ENCODE measurements around the gene LYPD5. TPM values are rescaled to one million over a fixed set of nuclear protein-coding genes. Genes with fewer than 3 reads are reported as not detected.
A peak's percentile ranks its signal among the peaks of the same experiment; 100 is the strongest.

Gene LYPD5
- total and polyA plus RNA-seq, 9 donors = 0.22 to 0.83 (median 0.36) TPM

DNA sequence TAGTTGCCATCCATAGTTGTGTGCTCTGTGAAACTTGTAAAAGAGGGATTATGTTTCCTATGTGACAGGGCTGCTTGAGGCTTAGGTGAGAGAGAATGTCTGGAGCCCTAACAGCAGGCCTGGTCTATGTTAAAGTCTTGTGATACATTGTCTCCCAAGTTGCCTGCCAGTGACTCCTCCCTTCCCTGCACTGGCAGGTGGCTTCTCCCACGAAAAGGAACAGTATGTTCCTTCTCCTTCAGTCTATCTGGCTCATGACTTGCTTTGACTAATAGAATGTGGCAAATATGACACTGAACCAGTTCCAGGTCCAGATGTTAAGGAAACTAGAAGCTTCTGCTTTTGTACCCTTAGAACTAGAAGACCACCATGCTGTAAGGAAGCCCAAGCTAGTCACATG is 15.6 kb downstream of the LYPD5 start:
- no peak overlapping the region for H3K4me3 ChIP-seq (ENCODE audit: low read length)
- DNase-seq = no peak
- 20% methylated on average over 1 of the region's 1 CpG for WGBS (ENCODE audit: insufficient coverage)
- peaks cover 2% of the 10 kb centered on the region for H3K4me1 ChIP-seq (ENCODE audit: control insufficient read depth, insufficient read depth, low read length)
- no peaks in the 10 kb centered on the region for H3K9me3 ChIP-seq (replicated peaks; ENCODE audit: control insufficient read depth, low read depth, low read length)
- H3K27ac ChIP-seq (ENCODE audit: low read length) = no peak overlapping the region
- peaks cover 2% of the 10 kb centered on the region for H3K27me3 ChIP-seq (ENCODE audit: control insufficient read depth, insufficient read depth, low read length)
- H3K36me3 ChIP-seq (ENCODE audit: control insufficient read depth, insufficient read depth, low read length) = no peaks in the 10 kb centered on the region

DNA sequence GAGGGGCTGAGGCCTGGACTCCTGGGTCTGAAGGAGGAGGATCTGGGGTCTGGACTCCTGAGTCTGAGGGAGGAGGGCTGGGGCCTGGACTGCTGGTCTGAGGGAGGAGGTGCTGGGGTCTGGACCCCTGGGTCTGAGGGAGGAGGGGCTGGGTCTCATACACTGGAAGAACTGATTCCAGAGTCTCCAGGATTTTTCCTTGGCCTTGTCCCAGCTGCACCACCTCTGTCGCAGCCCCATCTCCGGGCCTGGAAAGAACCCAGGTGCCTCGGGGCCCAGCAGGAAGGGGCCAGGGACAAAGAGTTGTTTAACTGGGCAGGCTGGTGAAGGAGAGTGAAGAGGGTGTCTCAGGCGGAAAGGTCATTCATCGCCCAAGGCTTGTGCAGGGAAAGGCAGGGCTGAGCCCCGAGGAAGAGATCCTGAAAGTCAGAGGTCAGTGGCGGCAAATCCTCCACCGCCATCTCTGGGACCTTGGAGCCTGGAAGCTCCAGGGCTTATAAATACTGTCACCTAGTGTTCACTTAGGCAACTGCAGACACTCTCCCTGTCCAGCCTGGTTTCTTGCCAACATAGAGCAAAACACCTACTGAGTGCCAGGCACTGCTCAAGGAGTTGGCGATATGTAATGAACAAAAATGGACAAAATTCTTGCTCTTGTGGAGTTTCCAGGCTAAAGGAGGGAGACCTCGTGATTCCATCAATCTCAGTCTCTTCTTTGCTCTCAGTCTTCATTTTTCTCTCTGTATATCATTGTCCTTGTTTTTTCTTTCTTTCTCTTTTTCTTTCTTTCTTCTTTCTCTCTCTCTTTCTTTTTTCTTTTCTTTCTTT is 17.1 kb downstream of the LYPD5 start:
- no peaks in the 10 kb centered on the region for H3K9me3 ChIP-seq (replicated peaks; ENCODE audit: control insufficient read depth, low read depth, low read length)
- WGBS (ENCODE audit: insufficient coverage) = 12% methylated on average over 9 of the region's 10 CpGs
- no peak overlapping the region for H3K4me3 ChIP-seq (ENCODE audit: low read length)
- H3K27me3 ChIP-seq (ENCODE audit: control insufficient read depth, insufficient read depth, low read length) = peaks cover 2% of the 10 kb centered on the region
- H3K27ac ChIP-seq (ENCODE audit: low read length) = no peak overlapping the region
- peak; percentile 75 for DNase-seq
- H3K4me1 ChIP-seq (ENCODE audit: control insufficient read depth, insufficient read depth, low read length) = peaks cover 4% of the 10 kb centered on the region
- H3K36me3 ChIP-seq (ENCODE audit: control insufficient read depth, insufficient read depth, low read length) = no peaks in the 10 kb centered on the region

GRCh38 chr19:43784241-43784980 is 17.8 kb downstream of the LYPD5 start:
- H3K4me3 ChIP-seq (ENCODE audit: low read length) = no peak overlapping the region
- peaks cover 2% of the 10 kb centered on the region for H3K27me3 ChIP-seq (ENCODE audit: control insufficient read depth, insufficient read depth, low read length)
- H3K36me3 ChIP-seq (ENCODE audit: control insufficient read depth, insufficient read depth, low read length) = no peaks in the 10 kb centered on the region
- H3K27ac ChIP-seq (ENCODE audit: low read length) = no peak overlapping the region
- 68% methylated on average over 3 of the region's 4 CpGs for WGBS (ENCODE audit: insufficient coverage)
- no peaks in the 10 kb centered on the region for H3K9me3 ChIP-seq (replicated peaks; ENCODE audit: control insufficient read depth, low read depth, low read length)
- DNase-seq = peak; percentile 48
- peaks cover 4% of the 10 kb centered on the region for H3K4me1 ChIP-seq (ENCODE audit: control insufficient read depth, insufficient read depth, low read length)

DNA sequence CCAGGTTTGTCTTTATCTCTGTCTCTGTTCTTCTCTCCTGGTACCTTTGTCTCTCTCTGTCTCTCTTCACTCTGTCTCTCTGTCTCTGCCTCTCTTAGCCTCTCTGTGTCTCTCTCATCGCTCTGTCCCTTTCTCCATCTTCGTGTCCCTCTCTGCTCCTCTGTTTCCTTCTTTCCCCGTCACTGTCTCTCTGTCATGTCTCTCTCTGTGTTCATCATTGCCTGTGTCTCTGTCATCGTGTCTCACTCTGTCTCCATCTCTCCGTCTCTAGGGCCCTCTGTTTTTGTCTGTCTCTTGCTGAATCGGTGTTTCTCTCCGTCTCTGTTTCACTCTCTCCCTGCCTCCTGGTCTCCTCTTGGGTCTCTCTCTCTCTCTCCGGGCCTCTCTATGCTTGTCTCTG is 18.6 kb downstream of the LYPD5 start:
- Histone ChIP-seq H3K27me3 (ENCODE audit: control insufficient read depth, insufficient read depth, low read length) (peaks cover 2% of the 10 kb centered on the region), H3K36me3 (ENCODE audit: control insufficient read depth, insufficient read depth, low read length) (no peaks in the 10 kb centered on the region), H3K9me3 (replicated peaks; ENCODE audit: control insufficient read depth, low read depth, low read length) (no peaks in the 10 kb centered on the region), H3K27ac (ENCODE audit: low read length) (no peak overlapping the region), H3K4me1 (ENCODE audit: control insufficient read depth, insufficient read depth, low read length) (peaks cover 4% of the 10 kb centered on the region), H3K4me3 (ENCODE audit: low read length) (no peak overlapping the region)
- DNase-seq = no peak
- 84% methylated on average over 8 of the region's 8 CpGs for WGBS (ENCODE audit: insufficient coverage)

- H3K9me3 ChIP-seq (replicated peaks; ENCODE audit: control insufficient read depth, low read depth, low read length) = no peaks in the 10 kb centered on the region
- H3K27ac ChIP-seq (ENCODE audit: low read length) = no peak overlapping the region
- WGBS (ENCODE audit: insufficient coverage) = 71% methylated on average over 19 of the region's 24 CpGs
- H3K4me3 ChIP-seq (ENCODE audit: low read length) = no peak overlapping the region
- H3K36me3 ChIP-seq (ENCODE audit: control insufficient read depth, insufficient read depth, low read length) = no peaks in the 10 kb centered on the region
- H3K27me3 ChIP-seq (ENCODE audit: control insufficient read depth, insufficient read depth, low read length) = peaks cover 2% of the 10 kb centered on the region
- H3K4me1 ChIP-seq (ENCODE audit: control insufficient read depth, insufficient read depth, low read length) = peaks cover 7% of the 10 kb centered on the region
- DNase-seq = no peak
These were observed 19.5 kb downstream of the LYPD5 start for GRCh38 chr19:43782689-43783231.

GRCh38 chr19:43782311-43782660 is 20.0 kb downstream of the LYPD5 start:
- WGBS (ENCODE audit: insufficient coverage) = 54% methylated on average over 4 of the region's 8 CpGs
- DNase-seq = no peak
- Histone ChIP-seq H3K4me1 (ENCODE audit: control insufficient read depth, insufficient read depth, low read length) (peaks cover 9% of the 10 kb centered on the region), H3K36me3 (ENCODE audit: control insufficient read depth, insufficient read depth, low read length) (no peaks in the 10 kb centered on the region), H3K27ac (ENCODE audit: low read length) (no peak overlapping the region), H3K9me3 (replicated peaks; ENCODE audit: control insufficient read depth, low read depth, low read length) (no peaks in the 10 kb centered on the region), H3K27me3 (ENCODE audit: control insufficient read depth, insufficient read depth, low read length) (peaks cover 2% of the 10 kb centered on the region), H3K4me3 (ENCODE audit: low read length) (no peak overlapping the region)

DNA sequence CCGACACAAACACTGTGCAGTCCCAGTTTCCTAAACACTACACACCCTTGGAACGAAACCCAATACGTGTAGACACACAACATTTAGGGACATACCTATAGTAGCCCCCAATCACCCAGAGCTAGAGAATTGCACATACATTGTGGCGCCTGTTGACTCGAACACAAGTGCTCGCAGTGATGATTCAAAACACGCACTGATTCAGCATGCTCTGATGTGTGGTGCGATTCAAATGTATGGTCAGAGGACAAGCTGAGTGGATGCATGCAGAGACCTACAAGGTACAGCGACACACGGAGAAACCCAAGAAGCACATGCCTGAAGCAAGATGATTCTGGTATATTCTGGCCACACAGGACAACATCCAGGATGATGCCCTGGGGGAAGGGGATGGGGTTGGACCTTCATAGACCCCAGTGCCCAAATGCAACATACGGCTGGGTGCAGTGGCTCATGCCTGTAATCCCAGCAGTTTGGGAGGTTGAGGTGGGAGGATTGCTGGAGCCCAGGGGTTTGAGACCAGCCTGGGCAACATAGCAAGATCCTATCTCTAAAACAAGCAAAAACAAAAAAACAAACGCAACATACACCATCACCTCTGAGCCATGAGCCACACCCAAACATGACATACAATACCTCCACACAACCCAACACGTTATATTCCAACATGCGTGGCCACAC is 20.5 kb downstream of the LYPD5 start:
- Histone ChIP-seq H3K36me3 (ENCODE audit: control insufficient read depth, insufficient read depth, low read length) (no peaks in the 10 kb centered on the region), H3K4me1 (ENCODE audit: control insufficient read depth, insufficient read depth, low read length) (peaks cover 9% of the 10 kb centered on the region), H3K27ac (ENCODE audit: low read length) (no peak overlapping the region), H3K9me3 (replicated peaks; ENCODE audit: control insufficient read depth, low read depth, low read length) (no peaks in the 10 kb centered on the region), H3K4me3 (ENCODE audit: low read length) (no peak overlapping the region), H3K27me3 (ENCODE audit: control insufficient read depth, insufficient read depth, low read length) (peaks cover 2% of the 10 kb centered on the region)
- WGBS (ENCODE audit: insufficient coverage) = 88% methylated on average over 12 of the region's 14 CpGs
- DNase-seq = no peak

DNA sequence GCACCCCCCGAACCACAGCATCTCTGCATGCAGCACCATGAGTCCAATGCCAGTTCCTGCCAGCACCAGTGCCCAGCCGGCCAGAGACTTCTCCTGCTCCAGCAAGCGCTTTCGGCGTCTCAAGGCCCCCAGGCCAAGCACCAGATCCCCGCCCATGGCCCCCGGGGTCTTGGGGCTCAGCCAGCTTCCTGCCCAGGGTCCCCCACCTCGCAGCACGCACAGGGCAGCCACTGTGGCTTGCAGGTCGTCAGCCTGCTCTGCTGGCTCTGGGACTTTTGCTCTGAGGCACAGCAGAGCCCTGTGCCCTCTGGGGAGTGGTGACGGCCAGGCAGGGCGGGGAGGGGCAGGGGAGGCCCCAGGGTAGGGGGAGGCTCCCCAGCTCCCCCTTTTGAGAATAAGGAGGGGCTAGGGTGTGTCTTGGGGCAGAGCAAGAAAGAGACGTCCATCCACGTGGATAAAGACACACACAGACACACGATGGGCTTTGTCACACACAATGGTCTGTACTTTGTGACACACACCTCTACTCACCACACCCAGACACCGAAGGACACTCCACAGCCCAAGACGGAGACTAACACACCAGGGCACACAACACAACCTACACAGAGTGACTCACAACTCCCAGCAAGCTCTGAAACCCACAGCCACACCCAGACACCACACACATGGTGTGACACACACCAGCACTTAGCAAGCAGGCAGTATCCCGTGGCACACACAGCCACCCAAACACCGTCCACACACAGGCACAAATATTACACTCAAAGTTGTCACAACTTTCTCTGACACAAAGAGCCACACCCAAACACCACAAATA is 21.3 kb downstream of the LYPD5 start, which contains the start of gene KCNN4:
Gene KCNN4, minus strand, starts transcription at position 268 of the 820 bp plus-strand sequence. Its CDS starts 112 bp downstream, at position 156.
- Histone ChIP-seq H3K27ac (ENCODE audit: low read length) (no peak within 1 kb of the TSS), H3K9me3 (replicated peaks; ENCODE audit: control insufficient read depth, low read depth, low read length) (no peaks in the 10 kb centered on the region), H3K36me3 (ENCODE audit: control insufficient read depth, insufficient read depth, low read length) (no peaks in the 10 kb centered on the region), H3K27me3 (ENCODE audit: control insufficient read depth, insufficient read depth, low read length) (peaks cover 2% of the 10 kb centered on the region), H3K4me1 (ENCODE audit: control insufficient read depth, insufficient read depth, low read length) (peaks cover 9% of the 10 kb centered on the region), H3K4me3 (ENCODE audit: low read length) (no peak within 1 kb of the TSS)
- 32% methylated on average over 14 of the region's 19 CpGs for WGBS (ENCODE audit: insufficient coverage)
- no peak for DNase-seq

DNA sequence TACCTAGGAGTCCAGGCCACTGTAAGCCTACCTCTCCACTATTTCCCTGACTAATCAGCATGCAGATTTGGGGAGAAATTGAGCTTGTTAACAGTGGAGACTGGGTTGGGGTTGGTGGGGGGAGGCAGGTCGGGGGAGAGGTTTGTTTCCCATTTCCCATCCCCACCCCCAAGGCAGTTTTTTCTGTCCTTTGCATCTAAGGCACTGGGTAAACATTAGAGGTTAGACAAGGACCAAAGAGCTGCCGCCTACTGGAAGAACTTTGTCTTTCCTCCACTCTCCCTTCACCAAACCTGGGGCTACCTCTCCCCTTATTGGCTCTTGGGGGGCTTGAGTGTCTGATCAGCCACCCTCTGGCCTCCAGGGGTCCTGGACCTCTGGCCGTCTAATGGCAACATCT is 22.4 kb downstream of the LYPD5 start:
- 37% methylated on average over 2 of the region's 3 CpGs for WGBS (ENCODE audit: insufficient coverage)
- Histone ChIP-seq H3K9me3 (replicated peaks; ENCODE audit: control insufficient read depth, low read depth, low read length) (no peaks in the 10 kb centered on the region), H3K4me1 (ENCODE audit: control insufficient read depth, insufficient read depth, low read length) (peaks cover 11% of the 10 kb centered on the region), H3K27me3 (ENCODE audit: control insufficient read depth, insufficient read depth, low read length) (peaks cover 10% of the 10 kb centered on the region), H3K4me3 (ENCODE audit: low read length) (no peak overlapping the region), H3K36me3 (ENCODE audit: control insufficient read depth, insufficient read depth, low read length) (no peaks in the 10 kb centered on the region), H3K27ac (ENCODE audit: low read length) (no peak overlapping the region)
- DNase-seq = no peak
